ENCODE measurements around the gene EIF3D.

The EIF3D gene

DNA sequence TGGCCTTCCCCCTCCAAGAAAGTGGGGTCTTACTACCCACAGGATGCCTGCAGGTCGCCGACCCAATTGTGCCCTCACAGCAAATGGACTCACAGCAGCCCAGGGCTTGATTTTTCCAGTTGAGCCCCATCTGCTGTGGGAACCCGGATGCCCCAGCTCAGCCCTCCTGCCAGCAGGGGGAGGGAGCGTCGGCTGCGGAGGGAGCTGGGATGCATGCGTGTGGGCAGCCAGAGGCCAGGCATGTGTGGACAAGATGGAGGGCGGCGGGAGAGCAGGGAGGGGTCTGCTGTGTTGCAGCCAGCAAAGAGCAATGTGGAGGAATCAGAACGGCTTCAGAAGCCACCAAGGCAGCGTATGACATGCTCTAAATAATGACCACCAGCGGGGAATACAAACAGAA is 41.0 kb upstream of the EIF3D start:
- no peak for TF ChIP-seq CTCF (IDR thresholded peaks at IDR 0.05; ENCODE audit: borderline replicate concordance, control extremely low read depth, extremely low read depth, insufficient read depth, missing control alignments)
- in situ Hi-C loops (cut with MboI; ENCODE audit: low sequenced_read_pairs, unreplicated experiment), result no loop called here
- DNase-seq (ENCODE audit: low spot score), result no peak

- in situ Hi-C loops (cut with MboI; ENCODE audit: low sequenced_read_pairs, unreplicated experiment), result no loop called here
- DNase-seq (ENCODE audit: low spot score), result no peak
- TF ChIP-seq CTCF (IDR thresholded peaks at IDR 0.05; ENCODE audit: borderline replicate concordance, control extremely low read depth, extremely low read depth, insufficient read depth, missing control alignments), result no peak
Observed at GRCh38 chr22:36568846-36569245, 39.9 kb upstream of the EIF3D start.

GRCh38 chr22:36566720-36567119 is 37.8 kb upstream of the EIF3D start:
- no peak for TF ChIP-seq CTCF (IDR thresholded peaks at IDR 0.05; ENCODE audit: borderline replicate concordance, control extremely low read depth, extremely low read depth, insufficient read depth, missing control alignments)
- in situ Hi-C loops (cut with MboI; ENCODE audit: low sequenced_read_pairs, unreplicated experiment), result no loop called here
- no peak for DNase-seq (ENCODE audit: low spot score)

DNA sequence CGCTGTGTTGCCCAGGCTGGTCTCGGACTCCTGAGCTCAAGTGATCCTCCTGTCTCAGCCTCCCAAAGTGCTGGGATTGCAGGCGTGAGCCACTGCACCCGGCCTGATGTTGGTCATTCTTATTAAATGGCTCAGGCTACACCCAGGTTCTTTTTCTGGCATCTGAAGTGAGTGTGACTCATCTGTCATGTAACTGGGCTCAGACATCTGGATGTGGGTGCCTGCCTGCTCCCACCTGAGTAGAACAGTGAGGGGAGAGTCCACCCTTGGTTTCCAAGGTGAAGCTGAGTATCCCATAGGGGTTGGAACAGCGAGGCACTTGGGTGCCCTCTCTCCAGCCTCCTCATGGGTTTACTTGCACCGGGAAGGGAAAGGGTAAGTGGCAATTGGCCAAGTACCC is 36.7 kb upstream of the EIF3D start:
- DNase-seq (ENCODE audit: low spot score), result no peak
- in situ Hi-C loops (cut with MboI; ENCODE audit: low sequenced_read_pairs, unreplicated experiment), result no loop called here
- TF ChIP-seq CTCF (IDR thresholded peaks at IDR 0.05; ENCODE audit: borderline replicate concordance, control extremely low read depth, extremely low read depth, insufficient read depth, missing control alignments), result no peak

- TF ChIP-seq CTCF (IDR thresholded peaks at IDR 0.05; ENCODE audit: borderline replicate concordance, control extremely low read depth, extremely low read depth, insufficient read depth, missing control alignments), result no peak
- in situ Hi-C loops (cut with MboI; ENCODE audit: low sequenced_read_pairs, unreplicated experiment), result no loop called here
- no peak for DNase-seq (ENCODE audit: low spot score)
Observed at GRCh38 chr22:36565159-36565507, 36.2 kb upstream of the EIF3D start.

DNA sequence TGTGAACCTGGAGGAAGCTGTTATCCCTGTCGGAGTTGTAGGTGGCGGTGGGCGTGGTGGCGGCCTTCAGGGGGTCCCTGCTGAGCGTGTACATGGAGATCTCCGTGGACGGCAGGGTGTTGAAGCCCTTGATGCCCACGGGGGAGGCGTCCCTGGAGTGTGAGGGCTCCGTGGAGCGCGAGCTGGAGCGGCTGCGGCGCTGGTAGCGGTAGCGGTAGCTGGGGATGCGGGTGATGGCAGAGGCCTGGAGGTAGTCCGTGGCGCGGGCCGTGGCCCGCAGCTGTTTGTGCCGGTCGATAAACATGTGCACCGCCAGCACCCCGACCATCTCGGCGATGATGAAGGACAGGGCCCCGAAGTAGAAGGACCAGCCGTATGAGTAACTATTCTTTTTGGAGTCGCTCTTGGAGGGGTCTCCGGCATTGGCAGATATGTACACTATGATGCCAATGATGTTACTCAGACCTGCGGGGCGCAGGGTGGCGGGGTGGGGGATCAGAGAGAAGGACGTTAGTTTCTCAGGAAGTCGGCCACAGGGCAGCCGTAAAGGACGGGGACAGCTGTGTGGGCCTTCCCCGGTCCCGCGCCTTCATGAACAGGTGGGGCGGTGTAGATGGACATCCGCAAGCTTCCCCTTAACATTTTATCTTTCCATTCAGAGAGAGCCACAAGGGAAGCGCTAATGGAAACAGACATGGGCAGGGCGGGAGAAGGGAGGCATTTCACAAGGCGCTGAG is 35.6 kb upstream of the EIF3D start:
- TF ChIP-seq CTCF (IDR thresholded peaks at IDR 0.05; ENCODE audit: borderline replicate concordance, control extremely low read depth, extremely low read depth, insufficient read depth, missing control alignments), result no peak
- in situ Hi-C loops (cut with MboI; ENCODE audit: low sequenced_read_pairs, unreplicated experiment), result no loop called here
- DNase-seq (ENCODE audit: low spot score), result no peak

Measured in GM13976 (cell line).